Stimulated activated CD4-positive, alpha-beta T cell treated with anti-CD3 and anti-CD28 coated beads, Interleukin-12 subunit alpha, Interleukin-12 subunit beta, amount 100 ng/mL, for 24 hours (primary cell): ENCODE measurements around the gene ETFB.

Source experiments
- DNase-seq, 2 experiments: peaks; one replicate each; pipeline ENCODE4 v3.0.0-alpha.2; 2020; ENCODE audit warnings: low read depth in 2 of 2

ETFB gene

DNA sequence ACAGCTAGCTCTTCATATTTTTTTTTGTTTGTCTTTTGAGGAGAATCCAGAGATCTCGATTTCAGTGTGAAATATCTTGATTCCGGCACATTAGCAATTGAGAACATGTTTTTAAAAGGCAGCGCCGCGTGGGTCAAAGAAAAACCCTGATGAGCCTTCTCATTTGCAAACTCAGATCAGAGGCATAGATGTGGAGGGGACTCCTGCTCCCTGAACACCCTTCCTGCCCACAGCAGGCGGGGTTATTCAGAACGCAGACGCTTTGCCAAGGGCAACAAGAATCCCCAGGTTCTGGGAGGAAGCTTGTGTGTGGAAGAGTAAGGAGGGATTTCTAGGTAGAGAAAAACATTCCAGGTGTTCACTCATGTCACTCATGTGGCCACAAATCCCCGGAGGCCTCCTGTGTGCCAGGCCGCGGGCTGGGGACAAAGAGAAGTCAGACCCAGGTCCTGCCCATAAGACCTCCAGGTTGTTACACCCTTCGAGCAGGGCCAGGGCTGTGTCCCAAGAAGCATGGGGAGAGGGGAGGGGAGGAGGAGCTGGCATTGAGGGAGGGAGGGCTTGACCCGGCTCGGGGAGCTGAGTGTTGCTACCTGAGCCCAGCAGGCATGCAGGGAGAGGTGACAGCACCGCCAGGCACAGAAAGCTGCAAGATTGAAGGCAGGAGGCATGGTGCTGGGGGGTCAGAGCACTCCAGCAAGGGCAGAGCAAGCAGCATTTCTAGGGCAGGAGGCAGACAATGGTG is 70.6 kb downstream of the ETFB start:
- no peak for DNase-seq
